Gastrocnemius medialis (tissue), 4 donors: Measurements from ENCODE around the gene PIGQ.

Source experiments
- CTCF ChIP-seq, 5 experiments: fragments of 450-650 bp in 3 of 5; fragments of 200-600 bp in 2 of 5; sonication (generic) in 2 of 5; IDR thresholded peaks in 4 of 5; conservative IDR thresholded peaks in 1 of 5; 1 replicate in 4 of 5; 2 replicates in 1 of 5; pipeline ENCODE4 v1.5.1; 2016 to 2019; ENCODE audit warnings: antibody characterized with exemption in 5 of 5, mild to moderate bottlenecking in 3 of 5, moderate library complexity in 3 of 5
- POLR2A ChIP-seq, 2 donors: fragments of 450-650 bp; IDR thresholded peaks; one replicate each; pipeline ENCODE4 v1.6.1; 2017; ENCODE audit warnings: antibody characterized with exemption in 2 of 2, mild to moderate bottlenecking in 2 of 2, moderate library complexity in 2 of 2

- TF ChIP-seq CTCF (IDR thresholded peaks at IDR 0.05 in 4 of 5, conservative IDR thresholded peaks at IDR 0.05 in 1 of 5): no peak
- TF ChIP-seq POLR2A (IDR thresholded peaks at IDR 0.05): no peak
These were observed 32.1 kb upstream of the PIGQ start for GRCh38 chr16:537415-538335.
